GM23248 (cell line): ENCODE results near the gene GUCA2A. TPM values are rescaled to one million over a fixed set of nuclear protein-coding genes. Genes with fewer than 3 reads are reported as not detected.

Experiments used
- DNase-seq: peaks from one replicate; pipeline ENCODE4 v3.0.0-alpha.2; 2015
- H2AFZ ChIP-seq: fragments of 200-600 bp; sonication (generic); 2 replicates; pipeline ENCODE4 v1.6.1; 2016; ENCODE audit warnings: antibody characterized with exemption
- H3F3A ChIP-seq: fragments of 200-600 bp; sonication (generic); 2 replicates; pipeline ENCODE4 v1.6.1; 2016; ENCODE audit warnings: mild to moderate bottlenecking, antibody characterized with exemption, mixed run types; ENCODE audit not compliant: insufficient read depth
- H3K27ac ChIP-seq: fragments of 200-600 bp; sonication (generic); 2 replicates; pipeline ENCODE4 v1.5.1; 2016; ENCODE audit warnings: mild to moderate bottlenecking
- H3K27me3 ChIP-seq: fragments of 200-600 bp; sonication (generic); replicated peaks from 2 replicates; pipeline ENCODE4 v1.6.1; 2016; ENCODE audit warnings: mild to moderate bottlenecking; ENCODE audit not compliant: insufficient read depth
- H3K36me3 ChIP-seq: fragments of 200-600 bp; sonication (generic); 2 replicates; pipeline ENCODE4 v1.6.1; 2016; ENCODE audit warnings: low read depth, mild to moderate bottlenecking
- H3K4me1 ChIP-seq: fragments of 200-600 bp; sonication (generic); 2 replicates; pipeline ENCODE4 v1.6.1; 2016; ENCODE audit warnings: mild to moderate bottlenecking; ENCODE audit not compliant: insufficient read depth
- H3K4me2 ChIP-seq: fragments of 200-600 bp; sonication (generic); one replicate; pipeline ENCODE4 v1.6.1; 2016; ENCODE audit warnings: mild to moderate bottlenecking; ENCODE audit not compliant: unreplicated experiment
- H3K4me3 ChIP-seq: fragments of 200-600 bp; sonication (generic); 2 replicates; pipeline ENCODE4 v1.5.1; 2016; ENCODE audit warnings: mild to moderate bottlenecking
- H3K79me2 ChIP-seq: fragments of 200-600 bp; sonication (generic); 2 replicates; pipeline ENCODE4 v1.6.1; 2016; ENCODE audit warnings: mild to moderate bottlenecking; ENCODE audit not compliant: insufficient read depth
- H3K9ac ChIP-seq: fragments of 200-600 bp; sonication (generic); 2 replicates; pipeline ENCODE4 v1.6.1; 2016; ENCODE audit warnings: mild to moderate bottlenecking
- H3K9me2 ChIP-seq: fragments of 200-600 bp; sonication (generic); 2 replicates; pipeline ENCODE4 v1.6.1; 2016; ENCODE audit warnings: mixed run types, mild to moderate bottlenecking, moderate library complexity; ENCODE audit not compliant: insufficient read depth
- H3K9me3 ChIP-seq: fragments of 200-600 bp; sonication (generic); one replicate; pipeline ENCODE4 v1.6.1; 2017; ENCODE audit warnings: low read depth
- H4K20me1 ChIP-seq: fragments of 200-600 bp; sonication (generic); 2 replicates; pipeline ENCODE4 v1.6.0; 2016; ENCODE audit not compliant: insufficient read depth
- EZH2 ChIP-seq: fragments of 200-600 bp; sonication (generic); IDR thresholded peaks from 2 replicates; pipeline ENCODE4 v1.6.1; 2018; ENCODE audit warnings: antibody characterized with exemption, mild to moderate bottlenecking; ENCODE audit not compliant: insufficient read depth, poor library complexity, severe bottlenecking
- EZH2phosphoT487 ChIP-seq: fragments of 200-600 bp; sonication (generic); IDR thresholded peaks from 2 replicates; pipeline ENCODE4 v1.6.1; 2018; ENCODE audit warnings: antibody characterized with exemption, moderate library complexity, mild to moderate bottlenecking, low read depth; ENCODE audit not compliant: insufficient read depth
- WGBS, 2 experiments: methylation state at CpG; one replicate each; pipeline ENCODE4 v1.1.6; 2015 to 2017; ENCODE audit warnings: low lambda C conversion rate in 2 of 2, low coverage in 1 of 2; ENCODE audit errors: missing lambda C conversion rate in 2 of 2; 5-methylcytosine and 5-hydroxymethylcytosine counted together
- in situ Hi-C: fragments of 300-500 bp; cut with MboI; formaldehyde crosslinking; loops from 2 replicates; pipeline ENCODE4 v1.15.0; 2020
- polyA plus RNA-seq: library from polyadenylated mRNA; unstranded; fragments of >200 nt; fragmentation: Nextera tagmentation; extraction: Ambion mirVana; gene quantifications from 2 replicates; pipeline ENCODE4 v1.2.1, GENCODE V29; 2016
- total RNA-seq: library from RNA; depleted of rRNA; stranded (reverse); fragments of >200 nt; shearing (Covaris generic); gene quantifications from 2 replicates; pipeline ENCODE4 v1.2.3, GENCODE V29; 2014

The GUCA2A gene
- total and polyA plus RNA-seq, 2 experiments from 2014 or later = not detected

DNA sequence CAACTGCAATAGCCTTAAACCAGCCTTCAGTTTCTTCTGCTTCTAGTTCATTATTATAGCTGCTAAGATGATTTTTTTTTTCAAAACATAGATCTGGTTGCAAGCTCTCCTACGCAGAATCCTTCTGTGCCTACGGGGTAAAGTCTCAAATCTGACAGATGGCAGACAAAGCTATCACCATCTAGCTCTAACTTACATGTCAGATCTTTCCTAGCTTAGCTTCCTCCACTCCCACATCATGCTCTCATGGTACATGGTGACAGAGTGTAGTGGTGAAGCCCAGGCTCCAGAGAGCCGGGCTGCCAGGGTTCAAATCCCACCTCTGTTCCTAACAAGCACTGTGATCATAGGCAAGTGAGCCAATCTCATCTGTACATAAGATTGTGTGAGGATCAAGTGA lies 35.6 kb downstream of the GUCA2A start:
- peaks cover 30% of the 10 kb centered on the region; the same call in 1 of the 2 replicates for H3K27me3 ChIP-seq
- no peak overlapping the region for H3K4me3 ChIP-seq
- H3K9me3 ChIP-seq = no peaks in the 10 kb centered on the region
- no peaks in the 10 kb centered on the region for H3K36me3 ChIP-seq
- H3K4me1 ChIP-seq = no peaks in the 10 kb centered on the region
- no peaks in the 10 kb centered on the region for H3K9me2 ChIP-seq
- no peak overlapping the region for H3K27ac ChIP-seq
- DNase-seq = no peak
- H4K20me1 ChIP-seq = no peaks in the 10 kb centered on the region
- H3F3A ChIP-seq = no peaks in the 10 kb centered on the region
- WGBS, 2 experiments = 33 to 50% methylated on average over 3 of the region's 3 CpGs
- no peaks in the 10 kb centered on the region for H3K79me2 ChIP-seq
- in situ Hi-C loops = loop anchor here (25.0 kb wide), 1 partner anchor 567 kb away; no protein-coding TSS in a partner anchor
- no peak overlapping the region for H3K4me2 ChIP-seq
- no peak overlapping the region for H3K9ac ChIP-seq
- no peak for TF ChIP-seq EZH2
- no peak for TF ChIP-seq EZH2phosphoT487
- H2AFZ ChIP-seq = no peak overlapping the region

DNA sequence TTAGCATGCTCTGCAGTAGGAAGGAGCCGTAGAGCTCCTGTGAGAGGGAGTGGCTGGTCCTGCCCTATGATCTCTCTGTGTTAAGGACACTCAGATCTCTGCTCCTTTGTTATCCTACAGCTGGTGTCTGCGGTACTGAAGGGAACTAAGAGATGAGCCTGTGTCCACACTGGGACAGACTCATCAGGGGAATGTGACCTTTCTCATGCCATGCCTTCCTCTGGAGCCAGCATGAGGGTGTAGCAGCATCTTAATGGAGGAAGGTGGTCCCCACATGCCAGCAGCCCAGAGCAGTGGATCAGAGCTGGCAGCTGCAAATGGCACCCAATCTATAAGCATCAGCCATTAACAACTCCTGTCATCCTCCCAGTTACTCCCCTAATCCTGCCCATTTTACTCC lies 36.0 kb downstream of the GUCA2A start:
- Histone ChIP-seq H3K4me3 (no peak overlapping the region), H3K27ac (no peak overlapping the region), H3K9me2 (no peaks in the 10 kb centered on the region), H3K79me2 (no peaks in the 10 kb centered on the region), H2AFZ (no peak overlapping the region), H3K4me2 (no peak overlapping the region), H4K20me1 (no peaks in the 10 kb centered on the region), H3F3A (no peaks in the 10 kb centered on the region), H3K36me3 (no peaks in the 10 kb centered on the region), H3K9me3 (no peaks in the 10 kb centered on the region), H3K4me1 (no peaks in the 10 kb centered on the region), H3K9ac (no peak overlapping the region), H3K27me3 (peaks cover 30% of the 10 kb centered on the region; the same call in 1 of the 2 replicates)
- TF ChIP-seq EZH2 (no peak), EZH2phosphoT487 (no peak)
- DNase-seq = no peak
- in situ Hi-C loops = loop anchor here (25.0 kb wide), 1 partner anchor 566 kb away; no protein-coding TSS in a partner anchor
- WGBS, 2 experiments = 57 to 64% methylated on average over 2 of the region's 2 CpGs

DNA sequence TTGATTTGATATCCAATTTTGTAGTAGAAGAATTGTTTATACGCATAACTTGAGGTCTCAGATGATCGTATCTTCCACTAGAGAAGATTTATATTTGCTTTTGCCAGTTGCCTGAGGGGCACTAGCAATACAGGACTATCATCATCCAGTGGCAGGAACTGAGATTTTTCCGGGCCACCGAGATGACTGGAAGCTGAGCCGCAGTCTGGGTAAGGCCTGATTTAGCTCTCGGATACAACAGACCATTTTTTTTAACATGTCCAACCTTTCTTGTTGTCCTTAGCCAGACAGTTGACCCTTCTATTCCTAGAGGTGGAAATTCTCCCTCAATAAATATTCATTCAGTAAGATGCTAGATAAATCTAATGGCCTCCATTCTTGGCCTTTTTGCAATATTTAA lies 36.8 kb downstream of the GUCA2A start:
- H3K4me1 ChIP-seq = no peaks in the 10 kb centered on the region
- H3K36me3 ChIP-seq = no peaks in the 10 kb centered on the region
- H3K27me3 ChIP-seq = peaks cover 30% of the 10 kb centered on the region; the same call in 1 of the 2 replicates
- in situ Hi-C loops = loop anchor here (25.0 kb wide), 1 partner anchor 565 kb away; no protein-coding TSS in a partner anchor
- H3K79me2 ChIP-seq = no peaks in the 10 kb centered on the region
- H3K9me2 ChIP-seq = no peaks in the 10 kb centered on the region
- H3K4me2 ChIP-seq = no peak overlapping the region
- no peaks in the 10 kb centered on the region for H3F3A ChIP-seq
- no peaks in the 10 kb centered on the region for H3K9me3 ChIP-seq
- 74 to 84% methylated on average over 6 of the region's 6 CpGs for WGBS, 2 experiments
- H2AFZ ChIP-seq = no peak overlapping the region
- DNase-seq = no peak
- H3K4me3 ChIP-seq = no peak overlapping the region
- H4K20me1 ChIP-seq = no peaks in the 10 kb centered on the region
- no peak overlapping the region for H3K27ac ChIP-seq
- no peak for TF ChIP-seq EZH2phosphoT487
- no peak for TF ChIP-seq EZH2
- no peak overlapping the region for H3K9ac ChIP-seq

DNA sequence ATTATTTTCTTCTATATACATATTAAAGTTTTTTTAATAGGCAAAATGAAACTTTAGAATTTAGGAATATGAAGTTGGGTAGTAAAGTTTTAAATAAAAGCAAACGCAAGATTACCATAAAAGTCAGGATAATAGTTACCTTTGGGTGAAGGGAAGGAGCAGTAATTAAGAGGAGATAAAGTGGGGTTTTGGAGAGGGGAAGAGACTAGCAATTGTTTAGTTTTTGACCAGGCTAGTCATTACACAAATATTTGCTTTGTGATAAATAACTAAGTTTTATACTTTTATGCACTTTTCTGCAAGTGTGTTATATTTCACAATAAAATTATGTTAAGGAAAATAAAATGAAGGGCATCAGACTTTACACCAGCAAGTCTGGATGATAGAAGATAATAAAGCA lies 39.0 kb downstream of the GUCA2A start:
- WGBS, 2 experiments = 50 to 52% methylated on average over 1 of the region's 1 CpG
- Histone ChIP-seq H3K4me1 (no peaks in the 10 kb centered on the region), H4K20me1 (no peaks in the 10 kb centered on the region), H3K4me3 (no peak overlapping the region), H3K9ac (no peak overlapping the region), H3K9me2 (no peaks in the 10 kb centered on the region), H3K79me2 (no peaks in the 10 kb centered on the region), H3K27me3 (peaks cover 30% of the 10 kb centered on the region; the same call in 1 of the 2 replicates), H3K27ac (no peak overlapping the region), H3K9me3 (no peaks in the 10 kb centered on the region), H3K4me2 (no peak overlapping the region), H3K36me3 (no peaks in the 10 kb centered on the region), H2AFZ (no peak overlapping the region), H3F3A (no peaks in the 10 kb centered on the region)
- in situ Hi-C loops = loop anchor here (25.0 kb wide), 1 partner anchor 563 kb away; no protein-coding TSS in a partner anchor
- TF ChIP-seq EZH2phosphoT487 = no peak
- no peak for TF ChIP-seq EZH2
- DNase-seq = no peak
